Activated CD4-positive, alpha-beta T cell treated with anti-CD3 and anti-CD28 coated beads, Interleukin-2, amount 50 U/mL, for 24 hours (primary cell): ENCODE measurements around the gene KDM4C.

Experiments
- DNase-seq, 2 donors: peaks; one replicate each; pipeline ENCODE4 v3.0.0-alpha.2; 2020; ENCODE audit warnings: low read depth in 1 of 2, low spot score in 1 of 2

KDM4C gene

GRCh38 chr9:6961845-6962522 is 204.2 kb downstream of the KDM4C start:
- no peak for DNase-seq

DNA sequence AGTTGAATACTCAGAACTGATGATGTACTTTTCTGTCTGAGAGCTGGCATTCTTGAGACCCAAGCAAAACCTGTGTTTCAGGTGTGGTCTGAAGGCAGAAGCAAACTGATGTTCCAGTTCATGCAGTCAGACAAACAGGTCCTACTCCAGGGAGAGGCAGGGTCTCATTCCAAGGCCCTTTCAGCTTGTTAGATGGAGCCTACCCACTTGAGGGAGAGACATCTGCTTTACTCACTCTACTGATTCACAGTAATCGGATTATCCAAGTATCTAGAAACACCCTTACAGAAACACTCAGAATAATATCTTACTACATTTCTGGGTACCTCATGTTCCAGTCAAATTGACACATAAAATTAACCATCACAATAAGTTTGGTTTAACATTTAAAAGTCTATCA is 207.8 kb downstream of the KDM4C start:
- DNase-seq: no peak

DNA sequence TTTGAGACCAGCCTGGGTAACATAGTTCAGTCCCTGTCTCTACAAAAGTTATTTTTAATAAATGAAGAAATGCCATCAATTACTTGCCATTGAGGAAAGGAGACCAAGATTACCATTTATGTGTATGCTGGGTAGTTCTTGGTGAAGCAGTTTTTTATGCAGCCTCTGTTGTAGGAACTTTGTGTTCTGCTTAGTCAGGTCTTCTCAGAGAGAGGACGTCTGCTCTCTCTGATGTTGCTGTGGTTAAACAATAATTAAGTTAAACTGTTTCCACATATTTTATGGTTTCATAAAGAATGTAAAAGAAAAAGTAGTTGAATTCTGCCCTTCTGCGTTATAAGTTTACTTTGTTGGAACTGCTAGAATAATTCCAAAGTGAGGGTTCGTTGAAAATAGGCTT is 210.5 kb downstream of the KDM4C start:
- no peak for DNase-seq

- no peak for DNase-seq
Observed at GRCh38 chr9:6969805-6970204, 212.0 kb downstream of the KDM4C start.

GRCh38 chr9:6973089-6973488 is 215.3 kb downstream of the KDM4C start:
- DNase-seq: no peak

DNA sequence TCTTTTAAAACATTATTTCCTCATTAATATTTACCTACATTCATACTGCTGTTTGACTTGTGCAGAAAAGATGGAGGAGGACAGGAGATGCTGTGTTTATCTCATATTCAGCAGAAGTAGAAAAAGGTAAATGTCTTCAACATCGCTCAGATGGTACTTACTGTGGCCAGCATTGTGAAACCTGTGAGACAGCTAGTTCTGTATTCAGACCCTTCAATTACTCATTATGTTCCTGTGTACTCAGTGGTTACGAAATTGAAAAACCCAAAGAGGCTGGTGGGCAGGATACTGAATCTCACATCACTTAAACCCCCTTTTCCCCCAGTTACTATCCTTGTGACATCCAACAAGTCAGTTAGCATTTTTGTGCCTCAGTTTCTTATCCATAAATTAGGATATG is 216.0 kb downstream of the KDM4C start:
- no peak for DNase-seq

- no peak for DNase-seq
Observed at GRCh38 chr9:6975198-6975597, 217.4 kb downstream of the KDM4C start.

- DNase-seq: no peak
Observed at GRCh38 chr9:6977761-6978160, 220.0 kb downstream of the KDM4C start.

DNA sequence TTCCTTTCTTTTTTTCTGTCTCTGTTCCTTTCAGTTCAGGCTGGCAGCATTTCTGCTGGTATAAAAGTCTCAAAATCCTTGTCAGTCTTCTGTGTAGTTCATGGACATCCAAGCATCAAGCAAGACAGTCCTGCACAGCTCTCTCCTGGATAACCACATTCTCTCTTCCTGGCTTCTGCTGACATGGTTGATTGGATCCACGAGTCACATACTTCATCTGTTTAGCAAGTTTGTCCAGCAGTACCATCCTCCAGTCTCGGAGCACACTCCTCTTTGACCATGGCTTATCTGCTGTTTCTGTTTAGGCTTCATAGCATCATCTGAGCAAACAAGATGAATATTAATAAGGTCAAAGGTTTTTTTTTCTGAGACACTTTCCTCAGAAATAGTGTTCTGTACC is 220.8 kb downstream of the KDM4C start:
- no peak for DNase-seq

DNA sequence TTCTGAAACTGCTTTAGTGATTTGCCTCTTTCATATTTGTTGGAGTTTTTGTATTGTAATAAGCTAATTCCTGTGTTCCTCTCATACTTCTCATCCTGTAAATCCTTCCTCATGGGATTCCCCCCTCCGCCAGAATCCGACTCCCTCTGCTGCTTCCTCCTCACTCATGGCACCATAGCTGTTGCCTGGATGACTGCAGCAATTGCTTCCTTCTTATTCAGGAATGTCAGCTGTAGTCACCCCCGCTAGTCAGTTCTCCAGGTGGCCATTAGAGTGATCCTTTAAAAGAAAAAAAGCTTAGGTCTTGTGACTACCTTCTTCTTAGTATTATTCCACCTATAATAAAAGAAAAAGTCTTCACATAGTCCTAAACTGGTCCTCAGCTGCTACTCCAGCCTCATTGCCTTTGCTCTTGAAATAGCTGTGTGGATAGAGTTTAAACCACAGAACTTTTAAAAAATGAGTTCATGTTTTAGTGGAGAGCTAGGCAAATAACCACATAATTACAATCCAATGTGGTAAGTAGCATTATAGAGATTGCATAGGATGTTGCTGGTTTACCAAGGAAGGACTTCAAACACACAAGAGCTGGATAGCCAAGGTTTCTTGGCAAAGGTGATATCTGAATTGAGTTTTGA is 227.3 kb downstream of the KDM4C start:
- no peak for DNase-seq

- DNase-seq: no peak
Observed at GRCh38 chr9:6986141-6986815, 228.5 kb downstream of the KDM4C start.

DNA sequence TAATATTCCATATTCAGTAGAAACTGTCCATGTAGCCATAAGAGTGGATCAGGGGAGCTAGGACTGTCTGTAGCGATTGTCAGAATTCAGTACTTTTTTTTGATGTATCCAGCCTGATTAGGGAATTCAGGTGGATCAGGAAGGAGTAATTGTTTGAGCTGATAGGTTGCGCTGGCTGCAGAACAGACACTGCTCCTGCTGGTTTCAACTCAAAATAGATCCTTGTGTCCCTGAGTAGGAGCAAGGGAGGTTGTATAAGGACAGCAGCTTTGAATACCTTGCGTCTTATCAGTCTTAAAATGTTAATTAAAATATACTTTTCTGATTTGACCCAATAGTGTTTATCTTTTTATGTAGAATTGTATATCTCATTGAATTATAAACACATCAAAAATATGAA is 229.6 kb downstream of the KDM4C start:
- DNase-seq: no peak

GRCh38 chr9:6991418-6991817 is 233.6 kb downstream of the KDM4C start:
- DNase-seq: no peak

DNA sequence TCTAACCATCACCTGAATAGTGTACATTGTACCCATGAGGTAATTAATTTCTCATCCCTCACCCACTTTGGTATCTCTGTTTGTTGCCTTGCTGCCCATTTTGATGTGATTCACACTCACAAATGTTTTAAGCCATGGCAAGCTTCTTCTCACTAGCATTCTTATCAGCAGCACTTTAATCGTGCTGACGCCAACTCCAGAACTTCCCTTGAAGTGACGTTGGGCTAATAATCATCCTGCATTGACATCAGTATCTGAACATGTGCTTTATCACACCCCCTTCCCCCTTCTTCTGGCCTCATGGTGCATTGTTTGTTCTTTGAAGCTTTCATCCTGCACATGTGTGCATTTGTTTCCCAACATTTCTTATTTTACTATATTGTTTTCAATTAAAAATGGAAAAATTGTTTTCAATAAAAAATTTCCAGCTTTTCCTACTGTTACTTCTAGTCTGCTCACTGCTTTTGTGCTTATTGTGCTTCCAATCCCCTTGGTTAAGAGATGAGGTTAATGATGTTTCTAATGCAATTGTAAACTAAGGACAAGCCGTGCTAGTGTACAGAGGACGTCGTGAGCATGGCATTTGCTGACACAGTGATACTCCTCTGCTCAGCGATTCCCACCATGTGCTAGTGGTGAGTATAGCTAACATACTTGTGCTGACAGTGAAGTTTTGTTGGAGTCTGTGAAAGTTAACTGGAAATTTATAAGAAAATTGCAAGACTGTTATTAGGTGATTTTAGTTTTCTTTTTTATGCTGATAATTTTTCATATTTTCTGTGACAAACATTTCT is 238.5 kb downstream of the KDM4C start:
- no peak for DNase-seq

DNA sequence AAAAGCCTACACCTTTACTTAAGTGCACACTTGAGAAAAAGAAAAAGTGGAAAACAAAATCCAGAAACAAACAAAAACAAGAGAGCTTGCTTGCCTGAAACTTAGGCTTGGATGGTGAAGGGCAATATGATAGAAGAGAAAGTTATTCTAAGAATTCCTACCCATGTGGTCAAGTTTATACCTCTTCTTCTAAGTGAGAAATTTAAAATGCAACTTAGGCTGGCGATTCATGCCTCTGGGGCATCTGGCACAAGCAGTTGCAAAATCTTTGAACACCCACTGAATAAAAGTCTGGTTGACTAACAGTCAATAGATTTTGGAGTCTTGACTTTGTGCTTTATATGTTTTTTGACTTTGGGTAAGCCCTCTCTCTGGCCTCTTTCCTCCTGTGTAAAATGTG is 239.6 kb downstream of the KDM4C start:
- no peak for DNase-seq

DNA sequence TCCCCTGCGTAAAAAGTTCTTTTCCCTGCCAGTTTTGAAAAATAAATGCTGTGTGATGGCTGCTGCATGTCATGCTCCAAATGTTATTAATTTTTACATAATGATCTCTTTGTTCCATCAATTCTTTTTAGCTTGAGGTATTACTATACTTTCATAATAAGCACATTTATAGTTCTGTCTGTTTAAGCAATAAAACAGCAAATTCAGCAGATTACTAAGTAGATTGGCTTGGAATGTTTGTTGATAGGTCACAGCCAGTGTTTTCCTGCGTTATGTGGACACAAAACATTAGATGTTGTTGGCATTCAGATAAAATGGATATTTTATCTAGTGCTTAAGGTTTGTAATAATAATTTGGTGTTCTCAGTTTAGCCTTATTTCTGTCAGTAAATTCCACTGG is 242.0 kb downstream of the KDM4C start:
- DNase-seq: no peak

GRCh38 chr9:7001571-7001970 is 243.8 kb downstream of the KDM4C start:
- DNase-seq: no peak

GRCh38 chr9:7003861-7004260 is 246.1 kb downstream of the KDM4C start:
- no peak for DNase-seq

- no peak for DNase-seq
Observed at GRCh38 chr9:7006417-7006816, 248.6 kb downstream of the KDM4C start.

DNA sequence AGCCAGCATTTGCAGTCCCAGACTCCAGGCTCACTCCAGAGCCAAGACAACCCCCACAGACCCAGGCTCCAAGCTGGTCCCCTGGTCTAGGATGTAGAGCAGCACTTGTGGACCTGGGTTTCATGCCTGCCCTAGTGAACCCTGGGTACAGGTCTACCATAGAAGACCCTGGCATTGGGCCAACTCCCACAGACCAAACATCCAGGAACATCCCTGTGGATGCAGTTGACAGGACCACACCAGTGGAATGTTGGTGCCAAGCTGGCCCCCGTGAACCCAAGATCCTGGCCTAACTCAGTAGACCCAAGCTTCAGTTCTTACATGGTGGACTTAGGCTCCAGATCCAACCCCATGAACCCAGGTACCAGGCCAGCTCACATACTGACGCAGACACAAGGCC is 250.6 kb downstream of the KDM4C start:
- no peak for DNase-seq

GRCh38 chr9:7009065-7009464 is 251.3 kb downstream of the KDM4C start:
- DNase-seq: no peak
